ENCODE data around the gene CST11. TPM values are rescaled to one million over a fixed set of nuclear protein-coding genes. Genes with fewer than 3 reads are reported as not detected.
A peak's percentile ranks its signal among the peaks of the same experiment; 100 is the strongest.

The CST11 gene
- total and polyA plus RNA-seq, 10 of the 15 experiments (the other 5 are each of a cell fraction or from before 2014, with no cell fraction given) = 0.33 TPM; not detected in 9

- no peak for TF ChIP-seq ZNF274 (IDR thresholded peaks at IDR 0.05; ENCODE audit: insufficient read depth, insufficient read length)
- peak; percentile 43 for TF ChIP-seq CUX1 (IDR thresholded peaks at IDR 0.05; ENCODE audit: insufficient replicate concordance, low read depth, low read length)
- TF ChIP-seq BACH1 (IDR thresholded peaks at IDR 0.05; ENCODE audit: borderline replicate concordance) = 0 out of 2 replicates have a peak, but pooled peaks have one; percentile 24
- peak; percentile 24 to 26; a peak in 1 of 4 replicates for TF ChIP-seq BHLHE40 (IDR thresholded peaks at IDR 0.05; ENCODE audit: borderline replicate concordance in 1 of 2, low read depth in 2 of 2, low read length in 1 of 2)
- no peak for TF ChIP-seq BCL11A (IDR thresholded peaks at IDR 0.05; ENCODE audit: low read depth, low read length)
- no peak for TF ChIP-seq KDM1A (IDR thresholded peaks at IDR 0.05; ENCODE audit: borderline replicate concordance)
- TF ChIP-seq BCLAF1 (IDR thresholded peaks at IDR 0.05) = no peak
- no peak for TF ChIP-seq SRF (IDR thresholded peaks at IDR 0.05; ENCODE audit: low read depth in 2 of 2, low read length in 2 of 2)
- 0 out of 2 replicates have a peak, but pooled peaks have one; percentile 34 for TF ChIP-seq TAF1 (IDR thresholded peaks at IDR 0.05; ENCODE audit: borderline replicate concordance, low read depth, low read length)
- TF ChIP-seq IRF4 (IDR thresholded peaks at IDR 0.05; ENCODE audit: low read depth, low read length) = 0 out of 2 replicates have a peak, but pooled peaks have one; percentile 8
- peak; percentile 87 for TF ChIP-seq NRF1 (conservative IDR thresholded peaks at IDR 0.05; ENCODE audit: low read depth, low read length)
- no peak for TF ChIP-seq MEF2B (IDR thresholded peaks at IDR 0.05; ENCODE audit: partially characterized antibody, poor library complexity, severe bottlenecking)
- no peak for TF ChIP-seq ZBTB33 (IDR thresholded peaks at IDR 0.05)
- no peak for TF ChIP-seq WRNIP1 (IDR thresholded peaks at IDR 0.05; ENCODE audit: borderline replicate concordance, low read depth, low read length)
- no peak for TF ChIP-seq RELA (IDR thresholded peaks at IDR 0.05; ENCODE audit: borderline replicate concordance, partially characterized antibody)
- TF ChIP-seq CHD2 (IDR thresholded peaks at IDR 0.05; ENCODE audit: borderline replicate concordance, low read depth, low read length) = peak; percentile 56; the same call in 1 of the 2 replicates
Observed at GRCh38 chr20:23420943-23421931, 31.4 kb downstream of the CST11 start, which contains the start of gene NAPB (continued).
